ENCODE results near the gene CD40LG. TPM values are rescaled to one million over a fixed set of nuclear protein-coding genes. Genes with fewer than 3 reads are reported as not detected.

Gene CD40LG
- polyA plus RNA-seq, 1 donor (not counting 4 experiments of a cell fraction or from before 2014, with no cell fraction given): not detected

DNA sequence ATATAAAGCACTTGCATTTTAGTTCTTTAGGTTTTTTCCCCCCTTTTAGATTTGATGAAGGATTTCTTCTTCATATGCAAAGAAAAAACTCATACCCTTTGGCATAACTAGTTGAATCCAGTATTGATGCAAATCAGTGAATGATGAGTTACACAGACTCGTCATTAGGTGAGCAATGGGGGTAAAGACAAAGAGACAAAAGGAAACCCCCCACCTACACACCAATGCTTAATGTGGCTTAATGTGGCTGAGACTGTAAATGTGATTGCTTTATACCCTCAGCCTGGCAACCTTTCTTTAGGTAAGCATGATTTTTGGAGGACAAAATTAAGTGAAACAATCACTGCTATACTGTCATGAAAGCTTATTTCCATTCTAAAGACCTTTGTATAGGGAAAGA is 39.5 kb downstream of the CD40LG start:
- no peak for FAIRE-seq

DNA sequence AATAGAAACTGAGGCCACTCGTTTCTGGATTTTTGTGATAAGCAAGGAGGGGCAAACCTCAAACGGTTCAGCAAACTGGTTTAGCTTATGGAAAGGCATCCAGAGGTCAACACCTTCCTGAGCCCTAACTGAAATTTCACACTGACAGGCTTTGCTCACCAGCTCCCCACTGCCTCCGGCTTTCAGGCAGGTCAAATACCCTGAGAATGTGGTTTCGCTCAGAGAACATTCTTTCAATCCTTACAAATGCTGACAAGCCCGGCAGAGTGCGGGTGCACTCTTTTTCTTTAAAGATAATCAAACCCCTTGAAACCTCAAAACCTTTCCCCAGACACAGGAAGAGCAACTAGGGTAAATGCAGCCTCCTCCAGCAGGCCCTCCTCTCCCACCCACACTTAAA is 41.5 kb downstream of the CD40LG start:
- Histone ChIP-seq H4K20me1 (ENCODE audit: control insufficient read depth, extremely low read depth, insufficient read depth, low read length) (no peaks in the 10 kb centered on the region), H3K9ac (ENCODE audit: control insufficient read depth, extremely low read depth, insufficient read depth, low read length) (no peak overlapping the region), H3K27ac (ENCODE audit: control insufficient read depth, insufficient read depth, low read length) (no peak overlapping the region), H3K27me3 (ENCODE audit: control insufficient read depth, extremely low read depth, insufficient read depth, low read length) (no peaks in the 10 kb centered on the region), H3K36me3 (ENCODE audit: control insufficient read depth in 2 of 2, extremely low read depth in 1 of 2, insufficient read depth in 2 of 2, low read length in 2 of 2) (no peaks in the 10 kb centered on the region), H2AFZ (ENCODE audit: control insufficient read depth, low read length) (no peak overlapping the region), H3K4me3 (ENCODE audit: control insufficient read depth in 2 of 3, extremely low read depth in 1 of 3, insufficient read depth in 2 of 3, low read depth in 1 of 3, low read length in 3 of 3) (no peak overlapping the region), H3K9me3 (ENCODE audit: control insufficient read depth, low read depth, low read length) (no peaks in the 10 kb centered on the region), H3K9me1 (ENCODE audit: control insufficient read depth, extremely low read depth, insufficient read depth, low read length) (no peaks in the 10 kb centered on the region), H3K79me2 (ENCODE audit: control insufficient read depth, insufficient read depth, low read length) (no peaks in the 10 kb centered on the region), H3K4me2 (ENCODE audit: control insufficient read depth, extremely low read depth, insufficient read depth, low read depth, low read length) (no peak overlapping the region), H3K4me1 (ENCODE audit: control insufficient read depth, extremely low read depth, insufficient read depth, low read length) (no peaks in the 10 kb centered on the region)
- no peak for FAIRE-seq
- no peak for TF ChIP-seq EZH2 (IDR thresholded peaks at IDR 0.05; ENCODE audit: low read length)
- TF ChIP-seq, protein P1, sequence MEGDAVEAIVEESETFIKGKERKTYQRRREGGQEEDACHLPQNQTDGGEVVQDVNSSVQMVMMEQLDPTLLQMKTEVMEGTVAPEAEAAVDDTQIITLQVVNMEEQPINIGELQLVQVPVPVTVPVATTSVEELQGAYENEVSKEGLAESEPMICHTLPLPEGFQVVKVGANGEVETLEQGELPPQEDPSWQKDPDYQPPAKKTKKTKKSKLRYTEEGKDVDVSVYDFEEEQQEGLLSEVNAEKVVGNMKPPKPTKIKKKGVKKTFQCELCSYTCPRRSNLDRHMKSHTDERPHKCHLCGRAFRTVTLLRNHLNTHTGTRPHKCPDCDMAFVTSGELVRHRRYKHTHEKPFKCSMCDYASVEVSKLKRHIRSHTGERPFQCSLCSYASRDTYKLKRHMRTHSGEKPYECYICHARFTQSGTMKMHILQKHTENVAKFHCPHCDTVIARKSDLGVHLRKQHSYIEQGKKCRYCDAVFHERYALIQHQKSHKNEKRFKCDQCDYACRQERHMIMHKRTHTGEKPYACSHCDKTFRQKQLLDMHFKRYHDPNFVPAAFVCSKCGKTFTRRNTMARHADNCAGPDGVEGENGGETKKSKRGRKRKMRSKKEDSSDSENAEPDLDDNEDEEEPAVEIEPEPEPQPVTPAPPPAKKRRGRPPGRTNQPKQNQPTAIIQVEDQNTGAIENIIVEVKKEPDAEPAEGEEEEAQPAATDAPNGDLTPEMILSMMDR (optimal IDR thresholded peaks at IDR 0.05 in 1 of 3, IDR thresholded peaks at IDR 0.05 in 1 of 3, conservative IDR thresholded peaks at IDR 0.05 in 1 of 3; ENCODE audit: extremely low read depth in 1 of 3, insufficient read depth in 2 of 3, low read length in 3 of 3): no peak
- no peak for DNase-seq (ENCODE audit: low read depth, low spot score)
- dilution Hi-C loops (cut with MboI; ENCODE audit: extremely low pct_ligation_motif_present, low sequenced_read_pairs): no loop called here

More for the DNA sequence above, 39.5 kb downstream of the CD40LG start:
- no peak for TF ChIP-seq EZH2 (IDR thresholded peaks at IDR 0.05; ENCODE audit: low read length)
- Histone ChIP-seq H3K4me3 (ENCODE audit: control insufficient read depth in 2 of 3, extremely low read depth in 1 of 3, insufficient read depth in 2 of 3, low read depth in 1 of 3, low read length in 3 of 3) (no peak overlapping the region), H4K20me1 (ENCODE audit: control insufficient read depth, extremely low read depth, insufficient read depth, low read length) (no peaks in the 10 kb centered on the region), H3K36me3 (ENCODE audit: control insufficient read depth in 2 of 2, extremely low read depth in 1 of 2, insufficient read depth in 2 of 2, low read length in 2 of 2) (no peaks in the 10 kb centered on the region), H2AFZ (ENCODE audit: control insufficient read depth, low read length) (no peak overlapping the region), H3K9me1 (ENCODE audit: control insufficient read depth, extremely low read depth, insufficient read depth, low read length) (no peaks in the 10 kb centered on the region), H3K4me2 (ENCODE audit: control insufficient read depth, extremely low read depth, insufficient read depth, low read depth, low read length) (no peak overlapping the region), H3K27ac (ENCODE audit: control insufficient read depth, insufficient read depth, low read length) (no peak overlapping the region), H3K27me3 (ENCODE audit: control insufficient read depth, extremely low read depth, insufficient read depth, low read length) (no peaks in the 10 kb centered on the region), H3K4me1 (ENCODE audit: control insufficient read depth, extremely low read depth, insufficient read depth, low read length) (no peaks in the 10 kb centered on the region), H3K9ac (ENCODE audit: control insufficient read depth, extremely low read depth, insufficient read depth, low read length) (no peak overlapping the region), H3K9me3 (ENCODE audit: control insufficient read depth, low read depth, low read length) (no peaks in the 10 kb centered on the region), H3K79me2 (ENCODE audit: control insufficient read depth, insufficient read depth, low read length) (no peaks in the 10 kb centered on the region)
- no peak for DNase-seq (ENCODE audit: low read depth, low spot score)
- dilution Hi-C loops (cut with MboI; ENCODE audit: extremely low pct_ligation_motif_present, low sequenced_read_pairs): no loop called here

Data from keratinocyte (primary cell).